Measurements from ENCODE around the gene TESK2.

Gene TESK2

DNA sequence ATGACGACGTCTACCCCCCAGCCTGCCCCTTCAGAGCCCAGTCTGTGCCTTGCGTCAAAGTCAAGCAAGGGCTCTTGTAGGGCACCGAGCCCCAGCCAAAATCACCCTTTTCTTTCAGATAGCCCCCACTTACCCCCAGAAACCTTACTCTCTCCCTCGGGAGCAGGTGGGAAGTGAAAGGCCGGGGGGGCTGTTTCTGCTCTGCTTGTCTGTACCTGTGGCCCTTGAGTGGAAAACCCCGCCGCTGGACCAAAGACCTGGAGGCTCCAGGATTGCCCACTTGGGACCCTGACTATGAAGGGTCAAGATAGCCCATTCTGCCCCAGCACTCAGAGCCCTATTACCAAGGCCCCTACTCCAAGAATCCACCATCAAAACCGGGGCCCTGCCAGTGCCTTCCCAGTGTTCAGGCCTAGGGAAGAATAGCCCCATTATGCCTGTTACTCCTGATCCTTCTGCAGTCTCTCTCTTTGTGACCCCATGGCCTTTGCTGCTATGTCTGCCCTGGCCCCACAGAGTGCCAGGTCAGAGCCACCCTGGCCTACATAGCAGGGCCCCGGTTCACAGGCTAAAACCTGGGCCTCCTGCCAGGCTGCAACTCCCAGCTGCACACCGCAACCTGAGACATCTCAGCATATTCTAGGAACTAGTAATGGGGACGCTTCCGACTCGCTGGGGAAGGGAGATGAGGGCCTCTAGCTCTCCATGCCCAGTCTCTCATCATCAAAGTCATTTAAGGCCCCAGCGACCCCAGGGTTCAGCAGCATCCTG is 186.5 kb downstream of the TESK2 start:
- H3K27me3 ChIP-seq (ENCODE audit: control insufficient read depth, insufficient read depth, low read length) = no peaks in the 10 kb centered on the region
- no peaks in the 10 kb centered on the region for H3K9me3 ChIP-seq (replicated peaks; ENCODE audit: low read length)
- peak overlapping the region; percentile 84 for H3K9ac ChIP-seq (ENCODE audit: low read depth, low read length)
- H3K4me2 ChIP-seq (ENCODE audit: low read length) = peak overlapping the region; percentile 94
- H3K36me3 ChIP-seq (ENCODE audit: insufficient read depth, low read length) = no peaks in the 10 kb centered on the region
- peak overlapping the region; percentile 79 for H3K4me3 ChIP-seq (ENCODE audit: low read length)
- peaks cover 13% of the 10 kb centered on the region for H3K4me1 ChIP-seq (ENCODE audit: control insufficient read depth, insufficient read depth, low read length)

DNA sequence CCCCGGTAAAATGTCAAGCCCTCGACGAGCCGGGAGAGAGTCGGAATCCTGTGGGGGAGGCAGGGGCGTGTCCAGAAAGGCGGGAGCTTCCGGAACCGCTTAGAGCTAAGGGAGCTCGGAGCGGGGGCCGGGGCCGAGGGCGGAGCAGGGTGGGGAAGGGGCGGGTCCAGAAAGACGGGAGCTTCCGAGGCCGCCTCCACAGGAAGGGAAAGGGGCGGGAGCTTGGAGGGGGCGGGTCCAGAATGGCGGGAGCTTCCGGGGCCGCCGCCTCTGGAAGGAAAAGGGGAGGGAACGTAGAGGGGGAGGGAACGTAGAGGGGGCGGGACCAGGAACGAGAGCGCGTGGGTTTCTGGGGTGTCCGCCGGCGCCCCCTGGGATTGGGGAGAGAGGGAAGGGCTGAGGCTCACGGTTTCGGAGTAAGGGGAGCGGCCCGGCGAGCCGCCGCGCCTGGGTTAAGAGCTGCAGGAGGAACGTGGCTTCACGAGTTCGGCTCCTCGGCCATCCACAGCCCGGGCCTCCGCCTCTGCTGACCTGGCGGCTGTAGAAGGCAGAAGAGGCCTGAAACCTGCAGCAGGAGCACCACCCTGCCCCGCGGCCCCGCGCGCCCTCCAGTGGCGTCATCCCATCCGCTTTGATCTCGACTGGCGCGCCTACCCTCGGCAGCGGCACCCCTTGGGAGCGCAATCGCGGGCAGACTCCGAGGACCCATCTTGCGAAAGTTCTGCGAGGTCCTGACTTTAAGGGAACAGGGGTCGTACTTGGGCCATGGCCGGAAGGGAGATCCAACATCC is 187.2 kb downstream of the TESK2 start:
- peak overlapping the region; percentile 84 for H3K9ac ChIP-seq (ENCODE audit: low read depth, low read length)
- peak overlapping the region; percentile 79 for H3K4me3 ChIP-seq (ENCODE audit: low read length)
- H3K27me3 ChIP-seq (ENCODE audit: control insufficient read depth, insufficient read depth, low read length) = no peaks in the 10 kb centered on the region
- peaks cover 13% of the 10 kb centered on the region for H3K4me1 ChIP-seq (ENCODE audit: control insufficient read depth, insufficient read depth, low read length)
- no peaks in the 10 kb centered on the region for H3K9me3 ChIP-seq (replicated peaks; ENCODE audit: low read length)
- H3K36me3 ChIP-seq (ENCODE audit: insufficient read depth, low read length) = no peaks in the 10 kb centered on the region
- peak overlapping the region; percentile 94 for H3K4me2 ChIP-seq (ENCODE audit: low read length)

DNA sequence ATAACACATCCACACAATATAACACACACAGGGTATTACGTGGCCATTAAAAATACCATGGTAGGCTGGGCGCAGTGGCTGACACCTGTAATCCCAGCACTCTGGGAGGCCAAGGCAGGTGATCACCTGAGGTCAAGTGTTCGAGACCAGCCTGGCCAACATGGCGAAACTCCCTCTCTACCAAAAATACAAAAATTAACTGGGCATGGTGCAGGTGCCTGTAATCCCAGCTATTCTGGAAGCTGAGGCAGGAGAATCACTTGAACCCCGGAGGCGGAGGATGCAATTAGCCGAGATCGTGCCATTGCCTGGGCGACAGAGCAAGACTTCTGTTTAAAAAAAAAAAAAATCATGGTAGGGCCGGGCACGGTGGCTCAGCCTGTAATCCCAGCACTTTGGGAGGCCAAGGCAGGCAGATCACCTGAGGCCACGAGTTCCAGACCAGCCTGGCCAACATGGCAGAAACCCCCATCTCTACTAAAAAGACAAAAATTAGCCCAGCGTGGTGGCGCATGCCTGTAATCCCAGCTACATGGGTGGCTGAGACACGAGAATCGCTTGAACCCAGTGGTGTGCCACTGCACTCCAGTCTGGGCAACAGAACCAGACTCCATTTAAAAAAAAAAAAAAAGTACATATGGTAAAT is 188.3 kb downstream of the TESK2 start:
- peak overlapping the region; percentile 73 for H3K4me3 ChIP-seq (ENCODE audit: low read length)
- H3K4me1 ChIP-seq (ENCODE audit: control insufficient read depth, insufficient read depth, low read length) = peaks cover 13% of the 10 kb centered on the region
- H3K9ac ChIP-seq (ENCODE audit: low read depth, low read length) = peak overlapping the region; percentile 84
- H3K4me2 ChIP-seq (ENCODE audit: low read length) = peak overlapping the region; percentile 82
- no peaks in the 10 kb centered on the region for H3K36me3 ChIP-seq (ENCODE audit: insufficient read depth, low read length)
- H3K9me3 ChIP-seq (replicated peaks; ENCODE audit: low read length) = no peaks in the 10 kb centered on the region
- no peaks in the 10 kb centered on the region for H3K27me3 ChIP-seq (ENCODE audit: control insufficient read depth, insufficient read depth, low read length)

- H3K36me3 ChIP-seq (ENCODE audit: insufficient read depth, low read length) = no peaks in the 10 kb centered on the region
- H3K4me3 ChIP-seq (ENCODE audit: low read length) = no peak overlapping the region
- H3K4me2 ChIP-seq (ENCODE audit: low read length) = no peak overlapping the region
- no peaks in the 10 kb centered on the region for H3K9me3 ChIP-seq (replicated peaks; ENCODE audit: low read length)
- peaks cover 8% of the 10 kb centered on the region for H3K4me1 ChIP-seq (ENCODE audit: control insufficient read depth, insufficient read depth, low read length)
- H3K27me3 ChIP-seq (ENCODE audit: control insufficient read depth, insufficient read depth, low read length) = no peaks in the 10 kb centered on the region
- no peak overlapping the region for H3K9ac ChIP-seq (ENCODE audit: low read depth, low read length)
Measured at GRCh38 chr1:45300669-45300997, 190.3 kb downstream of the TESK2 start.

DNA sequence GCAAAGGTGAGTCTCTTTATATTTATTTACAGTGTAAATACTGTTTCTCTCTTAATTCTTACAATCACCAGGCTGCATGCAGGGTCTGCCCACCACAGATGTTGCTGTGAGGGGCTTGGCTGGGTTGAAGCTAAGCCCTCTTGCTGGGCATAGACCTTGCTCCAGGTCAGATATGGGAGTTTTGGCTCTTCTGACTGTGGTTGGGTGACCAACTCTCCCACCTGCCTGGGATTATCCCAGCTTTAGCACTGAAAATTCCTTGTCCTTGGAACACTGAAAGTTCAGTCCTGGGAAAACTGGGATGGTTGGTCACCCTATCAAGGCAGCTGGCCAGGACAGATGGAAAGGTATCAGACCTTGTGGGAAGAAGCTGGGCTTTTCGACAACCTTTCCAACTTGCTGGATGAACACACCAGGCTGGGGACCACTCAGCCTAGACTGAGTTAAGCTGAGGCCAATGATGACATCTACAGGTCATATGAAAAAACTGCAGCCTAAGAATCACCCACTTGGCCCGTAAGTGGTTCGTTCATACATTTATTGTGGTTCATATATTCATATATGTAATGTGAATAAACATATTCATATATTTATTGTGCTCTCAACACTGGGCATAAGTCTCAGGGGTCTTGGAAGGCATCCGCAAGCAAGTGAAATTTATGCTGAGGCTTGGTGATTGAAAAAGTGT is 190.8 kb downstream of the TESK2 start:
- peaks cover 8% of the 10 kb centered on the region for H3K4me1 ChIP-seq (ENCODE audit: control insufficient read depth, insufficient read depth, low read length)
- no peaks in the 10 kb centered on the region for H3K9me3 ChIP-seq (replicated peaks; ENCODE audit: low read length)
- no peak overlapping the region for H3K9ac ChIP-seq (ENCODE audit: low read depth, low read length)
- no peak overlapping the region for H3K4me3 ChIP-seq (ENCODE audit: low read length)
- H3K27me3 ChIP-seq (ENCODE audit: control insufficient read depth, insufficient read depth, low read length) = no peaks in the 10 kb centered on the region
- no peaks in the 10 kb centered on the region for H3K36me3 ChIP-seq (ENCODE audit: insufficient read depth, low read length)
- no peak overlapping the region for H3K4me2 ChIP-seq (ENCODE audit: low read length)

DNA sequence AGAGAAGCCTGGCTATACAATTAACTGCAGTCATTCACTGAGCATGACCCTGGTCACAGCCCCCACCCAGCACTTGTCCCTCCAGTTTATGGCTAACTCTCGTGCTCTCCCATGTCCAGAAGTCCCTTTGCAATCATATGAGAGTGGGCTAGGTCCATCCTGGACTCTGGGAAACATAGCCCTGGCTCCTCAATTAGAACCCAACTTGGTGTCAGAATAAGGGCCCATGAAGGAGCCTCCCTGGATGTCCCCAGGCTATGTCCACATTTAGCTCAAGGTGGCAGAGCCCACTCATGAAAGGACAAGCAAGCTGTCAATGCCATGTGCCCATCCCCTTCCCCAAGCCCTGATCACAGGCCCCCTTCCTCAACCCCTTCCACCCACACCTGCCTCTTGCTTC is 191.7 kb downstream of the TESK2 start:
- Histone ChIP-seq H3K4me2 (ENCODE audit: low read length) (no peak overlapping the region), H3K4me1 (ENCODE audit: control insufficient read depth, insufficient read depth, low read length) (peaks cover 3% of the 10 kb centered on the region), H3K9ac (ENCODE audit: low read depth, low read length) (no peak overlapping the region), H3K36me3 (ENCODE audit: insufficient read depth, low read length) (no peaks in the 10 kb centered on the region), H3K9me3 (replicated peaks; ENCODE audit: low read length) (no peaks in the 10 kb centered on the region), H3K4me3 (ENCODE audit: low read length) (no peak overlapping the region), H3K27me3 (ENCODE audit: control insufficient read depth, insufficient read depth, low read length) (no peaks in the 10 kb centered on the region)

DNA sequence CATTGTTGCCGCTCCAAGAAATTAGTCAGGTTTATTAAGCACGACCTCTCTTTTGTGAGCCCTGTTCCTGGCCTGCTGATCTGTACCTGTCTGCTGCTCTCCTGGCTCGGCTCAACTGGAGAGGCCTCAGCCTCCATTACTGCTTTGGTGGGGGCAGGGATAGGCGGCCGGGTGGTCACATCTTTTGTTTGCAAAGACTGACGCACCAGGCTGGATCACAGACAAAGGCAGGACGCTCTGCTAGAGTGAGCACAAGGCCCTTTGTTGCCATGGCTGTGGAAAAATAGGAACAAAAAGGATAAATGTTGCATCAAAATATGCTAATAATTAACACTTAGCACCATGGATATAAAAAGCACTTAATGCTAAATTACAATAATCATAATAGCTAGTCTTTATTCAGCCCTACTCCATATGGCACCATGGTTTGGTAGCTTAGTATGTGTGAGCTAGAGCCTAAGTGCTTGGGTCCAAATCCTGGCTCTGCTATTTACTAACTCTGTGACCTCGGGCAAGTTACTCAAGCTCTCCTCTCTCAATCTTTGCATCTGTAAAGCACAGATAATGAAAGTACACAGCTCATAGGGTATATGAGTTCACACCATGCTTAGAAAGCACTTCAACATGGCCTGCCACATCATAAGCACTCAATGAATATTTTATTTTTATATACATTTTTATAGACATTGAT is 193.2 kb downstream of the TESK2 start:
- H3K9me3 ChIP-seq (replicated peaks; ENCODE audit: low read length) = no peaks in the 10 kb centered on the region
- H3K4me2 ChIP-seq (ENCODE audit: low read length) = no peak overlapping the region
- H3K27me3 ChIP-seq (ENCODE audit: control insufficient read depth, insufficient read depth, low read length) = no peaks in the 10 kb centered on the region
- H3K36me3 ChIP-seq (ENCODE audit: insufficient read depth, low read length) = no peaks in the 10 kb centered on the region
- no peak overlapping the region for H3K9ac ChIP-seq (ENCODE audit: low read depth, low read length)
- no peaks in the 10 kb centered on the region for H3K4me1 ChIP-seq (ENCODE audit: control insufficient read depth, insufficient read depth, low read length)
- no peak overlapping the region for H3K4me3 ChIP-seq (ENCODE audit: low read length)
